Left kidney (tissue), 2 donors: ENCODE results near the gene PTPN4. TPM values are rescaled to one million over a fixed set of nuclear protein-coding genes. Genes with fewer than 3 reads are reported as not detected.
"Not testable (repeated sequence)": the region's sequence is repeated elsewhere in the genome, so short reads cannot be mapped to it uniquely, and the experiment has no call there.

Experiments used
- DNase-seq: peaks from one replicate; pipeline ENCODE4 v3.0.0-alpha.2; 2013
- polyA plus RNA-seq: library from polyadenylated mRNA; unstranded; fragments of 120-200 nt; gene quantifications from one replicate; pipeline ENCODE4 v1.2.1, GENCODE V29; 2013; ENCODE audit not compliant: insufficient read length

The PTPN4 gene
- polyA plus RNA-seq, 1 donor: 29.0 TPM

DNA sequence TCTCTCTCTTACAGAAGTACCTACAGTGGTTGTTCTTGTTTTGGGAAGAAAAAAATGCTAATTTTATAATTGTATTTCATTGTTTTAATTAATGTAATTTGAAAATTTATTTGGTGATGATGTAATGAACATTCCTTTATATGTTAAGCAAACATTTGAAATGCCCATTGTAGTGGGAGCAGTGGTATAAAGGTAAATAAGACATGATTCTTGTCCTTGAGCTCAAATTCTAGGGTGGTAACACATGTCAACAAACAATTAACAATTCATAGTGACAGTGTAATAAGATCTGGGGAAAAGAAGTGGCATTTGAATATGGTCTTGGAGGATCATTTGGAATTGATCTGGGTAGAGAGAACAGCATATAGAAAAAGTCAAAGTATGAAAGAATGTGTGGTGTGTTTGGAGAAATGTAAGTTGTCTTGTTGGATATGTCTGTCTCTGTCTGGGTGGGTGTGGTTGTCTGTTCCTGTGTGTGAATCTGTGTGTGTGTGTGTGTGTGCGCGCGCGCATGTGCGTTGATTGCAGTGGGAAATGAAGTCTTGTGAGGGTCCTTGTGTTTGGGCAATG, 5.8 kb downstream of the PTPN4 start:
- no peak for DNase-seq

DNA sequence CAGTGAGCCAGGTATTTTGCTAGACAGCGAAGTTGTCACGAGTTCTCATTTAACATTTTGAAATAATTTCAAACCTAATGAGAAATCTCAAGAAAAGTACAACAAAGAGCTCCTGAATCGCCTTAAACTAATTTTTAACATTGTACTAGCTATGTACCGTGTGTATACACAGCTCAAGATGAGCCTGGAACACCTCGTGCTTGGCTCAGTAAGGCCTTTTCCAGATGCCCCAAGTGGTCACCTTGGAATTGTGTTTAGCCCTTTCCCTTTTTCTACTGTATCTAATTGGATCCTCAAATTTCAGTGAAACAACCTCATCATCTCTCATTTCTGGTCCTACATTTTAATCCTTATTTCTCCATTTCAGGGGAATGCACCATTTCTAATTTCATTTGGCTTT, 7.2 kb downstream of the PTPN4 start:
- no peak for DNase-seq

DNA sequence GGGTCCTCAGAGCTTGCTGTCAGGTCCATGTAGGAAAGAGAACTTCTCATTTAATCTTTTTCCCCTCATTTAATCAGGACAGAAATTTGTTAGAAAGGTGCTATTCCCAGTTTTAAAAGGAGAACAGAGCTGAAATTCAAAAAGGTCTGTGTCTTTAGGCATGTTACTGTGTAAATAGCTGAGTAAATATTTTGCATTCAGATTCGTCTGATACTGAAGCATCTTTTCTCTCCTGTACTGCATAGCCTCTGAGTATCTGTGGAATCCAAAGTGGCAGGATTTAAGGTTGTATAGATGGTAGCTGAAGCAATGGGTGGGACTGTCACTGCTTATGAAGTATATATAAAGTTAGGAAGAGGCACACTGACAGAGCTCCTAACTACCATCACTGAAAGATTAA, 9.0 kb downstream of the PTPN4 start:
- no peak for DNase-seq

DNA sequence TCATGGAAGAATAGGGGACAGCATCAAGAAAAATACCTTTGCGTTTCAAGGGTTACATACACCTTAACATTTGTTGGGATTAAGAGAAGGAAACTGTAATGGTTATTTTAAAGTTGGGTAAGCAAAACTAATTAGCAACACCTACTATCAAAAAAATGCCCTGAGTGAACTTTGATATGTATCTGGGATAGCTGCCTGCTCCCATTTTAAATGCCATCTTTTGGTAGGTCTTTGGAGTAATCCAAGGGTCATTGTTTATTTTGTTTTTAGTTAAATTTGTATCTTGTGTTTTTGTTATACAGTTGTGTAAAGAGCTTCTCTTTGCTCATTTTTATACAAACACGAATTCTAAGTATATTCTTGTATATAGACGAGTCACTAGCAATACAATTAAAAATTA, 9.9 kb downstream of the PTPN4 start:
- DNase-seq: no peak

GRCh38 chr2:119771331-119771730, 11.6 kb downstream of the PTPN4 start:
- DNase-seq: no peak

DNA sequence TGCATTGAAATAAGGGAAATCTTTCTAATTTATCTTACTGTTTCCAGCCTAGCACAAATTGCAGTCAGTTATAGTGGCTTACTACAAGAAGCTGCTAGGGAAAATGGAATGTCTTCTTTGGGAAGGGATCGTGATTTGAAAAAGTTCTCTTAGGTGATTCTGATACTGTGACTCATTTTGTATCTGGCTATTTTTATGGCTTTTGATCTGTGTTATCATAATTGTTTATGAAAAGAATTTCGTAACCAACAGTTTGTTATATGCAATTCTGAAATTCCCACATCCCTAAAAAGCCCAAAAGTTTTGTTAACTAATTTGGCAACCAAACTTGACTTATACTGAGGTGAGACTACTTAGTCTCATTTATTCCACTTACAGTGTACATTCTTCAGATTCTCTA, 12.4 kb downstream of the PTPN4 start:
- no peak for DNase-seq

GRCh38 chr2:119772767-119773166, 13.0 kb downstream of the PTPN4 start:
- no peak for DNase-seq

DNA sequence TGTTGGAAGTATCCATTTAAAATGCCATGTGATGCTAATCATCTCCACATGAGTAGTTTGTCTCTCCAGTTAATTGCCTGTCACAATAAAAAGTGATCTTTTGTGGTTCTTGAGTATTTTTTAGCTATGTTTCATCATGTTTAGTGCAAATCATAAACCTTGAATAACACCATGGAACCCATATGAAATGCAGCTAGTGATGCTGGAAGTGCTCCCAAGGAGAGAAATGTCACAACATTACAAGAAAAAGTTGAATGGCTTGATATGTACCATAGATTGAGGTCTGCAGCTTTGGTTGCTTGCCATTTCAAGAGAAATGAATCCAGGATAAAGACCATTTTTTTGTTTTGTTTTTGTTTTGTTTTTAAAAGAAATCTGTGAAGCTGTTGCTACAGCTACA, 14.3 kb downstream of the PTPN4 start:
- no peak for DNase-seq

DNA sequence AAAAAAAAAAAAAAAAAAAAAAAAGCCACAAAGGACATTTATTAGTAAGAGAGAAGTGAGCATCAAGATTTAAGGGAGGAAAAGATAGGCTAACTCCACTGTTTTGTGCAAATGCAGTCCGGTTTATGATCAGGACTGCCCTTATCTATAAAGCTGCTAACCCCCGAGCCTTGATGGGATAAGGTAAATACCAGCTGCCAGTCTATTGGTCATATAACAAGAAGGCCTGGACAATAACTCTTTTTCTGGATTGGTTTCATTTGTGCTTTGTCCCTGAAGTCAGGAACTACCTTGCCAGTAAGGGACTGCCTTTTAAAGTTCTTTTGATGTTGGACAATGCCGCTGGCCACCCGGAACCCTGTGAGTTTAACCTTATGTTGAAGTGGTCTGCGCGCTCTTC, 15.4 kb downstream of the PTPN4 start:
- DNase-seq: no peak

- no peak for DNase-seq
Measured at GRCh38 chr2:119782308-119783027, 22.7 kb downstream of the PTPN4 start.

GRCh38 chr2:119784876-119785275, 25.2 kb downstream of the PTPN4 start:
- DNase-seq: no peak

DNA sequence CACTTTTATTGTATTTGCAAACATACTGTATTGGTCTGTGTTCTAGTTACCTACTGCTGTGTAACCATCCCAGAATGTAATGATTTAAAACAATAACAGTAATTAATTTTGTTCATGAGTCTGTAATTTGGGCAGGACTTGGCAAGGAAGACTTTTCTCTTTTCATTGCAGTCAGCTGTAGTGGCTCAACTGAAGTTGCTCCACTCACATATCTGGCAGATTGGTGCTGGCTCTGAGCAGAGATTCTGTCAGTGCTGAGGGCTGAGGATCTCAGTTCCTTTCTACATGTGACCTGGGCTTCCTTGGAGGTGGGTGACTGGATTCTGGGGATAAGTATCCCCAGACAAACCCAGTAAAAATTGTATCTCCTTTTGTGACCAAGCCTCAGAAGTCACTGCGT, 26.6 kb downstream of the PTPN4 start:
- DNase-seq: no peak

GRCh38 chr2:119788752-119789151, 29.0 kb downstream of the PTPN4 start:
- no peak for DNase-seq

- DNase-seq: no peak
Measured at GRCh38 chr2:119790466-119790865, 30.7 kb downstream of the PTPN4 start.

GRCh38 chr2:119792907-119793312, 33.2 kb downstream of the PTPN4 start:
- DNase-seq: no peak

GRCh38 chr2:119794237-119794636, 34.5 kb downstream of the PTPN4 start:
- DNase-seq: no peak

DNA sequence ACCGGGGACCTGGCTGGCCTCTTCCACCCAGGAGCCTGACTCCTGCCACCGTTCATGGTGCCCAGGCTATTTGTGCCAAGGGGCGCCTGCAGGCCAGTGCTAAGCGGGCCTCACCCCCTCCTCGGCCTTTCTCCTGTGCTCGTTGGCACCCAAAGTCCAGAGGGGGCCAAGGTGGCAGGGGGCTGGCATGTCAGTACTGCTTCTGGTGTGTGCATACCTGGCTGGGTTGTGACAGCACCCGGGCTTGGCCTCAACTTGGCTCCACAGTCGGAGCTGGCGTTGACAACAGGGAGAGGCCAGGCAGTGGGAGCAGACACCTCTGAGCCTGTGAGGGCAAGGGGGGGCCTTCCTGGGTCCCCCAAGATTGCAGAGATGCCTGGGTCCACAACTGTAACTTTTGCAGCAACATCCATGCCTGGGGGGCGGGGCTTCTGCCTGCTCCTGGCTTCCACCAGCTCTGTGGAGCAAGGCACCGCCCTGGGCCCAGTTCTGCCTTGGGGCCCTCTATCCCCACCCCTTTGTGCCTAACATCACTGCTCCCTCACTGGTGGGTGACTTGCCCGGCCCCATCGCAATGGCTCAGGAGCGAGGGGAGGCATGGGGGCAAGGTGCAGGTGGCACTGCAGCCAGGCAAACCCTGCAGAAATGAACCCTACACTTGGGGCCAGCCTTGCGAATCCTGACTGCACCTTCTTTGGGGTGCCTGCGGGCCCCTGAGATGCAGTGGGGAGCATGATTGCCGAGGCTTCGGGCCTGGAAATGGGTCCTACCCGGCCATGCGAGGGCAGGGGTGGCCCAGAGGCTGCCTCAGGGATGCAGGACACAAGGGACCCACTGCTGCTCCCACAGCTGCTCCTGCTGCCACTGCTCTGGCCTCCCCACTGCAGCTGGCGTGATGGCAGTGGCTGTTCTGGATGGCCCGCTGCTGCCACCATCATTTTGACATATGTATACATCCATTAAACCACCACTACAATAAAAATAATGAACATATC, 35.9 kb downstream of the PTPN4 start:
- no peak for DNase-seq

DNA sequence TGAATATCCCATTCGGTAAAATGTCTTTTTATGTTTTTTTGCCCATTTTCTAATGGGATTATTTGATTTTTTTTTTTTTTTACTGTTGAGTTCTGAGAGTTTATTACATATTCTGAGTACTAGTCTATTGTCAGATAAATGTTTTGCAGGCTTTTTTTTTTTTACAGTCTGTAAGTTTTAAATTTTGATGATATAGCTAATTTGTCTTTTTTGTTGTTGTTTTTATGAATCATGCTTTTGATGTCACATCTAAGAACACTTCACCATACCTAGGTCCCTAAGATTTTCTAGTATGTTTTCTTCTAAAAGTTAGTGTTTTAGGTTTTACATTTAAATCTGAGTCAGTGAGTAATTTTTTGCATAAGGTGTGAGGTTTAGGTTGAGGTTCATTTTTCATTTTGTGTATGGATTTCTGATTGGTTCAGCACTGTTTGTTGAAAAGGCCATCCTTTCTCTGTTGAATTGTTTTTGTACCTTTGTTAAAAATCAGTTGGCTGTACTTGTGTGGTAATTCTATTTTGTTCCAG, 40.7 kb downstream of the PTPN4 start:
- DNase-seq: no peak

GRCh38 chr2:119801040-119801439, 41.3 kb downstream of the PTPN4 start:
- DNase-seq: no peak

- DNase-seq: not testable (repeated sequence)
Measured at GRCh38 chr2:119801989-119802388, 42.3 kb downstream of the PTPN4 start.

- DNase-seq: no peak
Measured at GRCh38 chr2:119803101-119803500, 43.4 kb downstream of the PTPN4 start.

GRCh38 chr2:119804409-119804808, 44.7 kb downstream of the PTPN4 start:
- DNase-seq: not testable (repeated sequence)
